Muscle of back (tissue), 11 donors: Measurements from ENCODE around the gene SLC7A6OS. TPM values are rescaled to one million over a fixed set of nuclear protein-coding genes. Genes with fewer than 3 reads are reported as not detected.

Source experiments
- DNase-seq, 3 donors: peaks; one replicate each; pipeline versions ENCODE4 v3.0.0 to v3.0.0-alpha.2; 2013
- polyA plus RNA-seq, 10 donors: library from polyadenylated mRNA; unstranded; fragments of 120-200 nt; gene quantifications; one replicate each; pipeline ENCODE4 v1.2.1, GENCODE V29; 2013; ENCODE audit not compliant: insufficient read length in 10 of 10

SLC7A6OS gene
- polyA plus RNA-seq, 10 donors: 11.2 to 16.6 (median 14.2) TPM

DNA sequence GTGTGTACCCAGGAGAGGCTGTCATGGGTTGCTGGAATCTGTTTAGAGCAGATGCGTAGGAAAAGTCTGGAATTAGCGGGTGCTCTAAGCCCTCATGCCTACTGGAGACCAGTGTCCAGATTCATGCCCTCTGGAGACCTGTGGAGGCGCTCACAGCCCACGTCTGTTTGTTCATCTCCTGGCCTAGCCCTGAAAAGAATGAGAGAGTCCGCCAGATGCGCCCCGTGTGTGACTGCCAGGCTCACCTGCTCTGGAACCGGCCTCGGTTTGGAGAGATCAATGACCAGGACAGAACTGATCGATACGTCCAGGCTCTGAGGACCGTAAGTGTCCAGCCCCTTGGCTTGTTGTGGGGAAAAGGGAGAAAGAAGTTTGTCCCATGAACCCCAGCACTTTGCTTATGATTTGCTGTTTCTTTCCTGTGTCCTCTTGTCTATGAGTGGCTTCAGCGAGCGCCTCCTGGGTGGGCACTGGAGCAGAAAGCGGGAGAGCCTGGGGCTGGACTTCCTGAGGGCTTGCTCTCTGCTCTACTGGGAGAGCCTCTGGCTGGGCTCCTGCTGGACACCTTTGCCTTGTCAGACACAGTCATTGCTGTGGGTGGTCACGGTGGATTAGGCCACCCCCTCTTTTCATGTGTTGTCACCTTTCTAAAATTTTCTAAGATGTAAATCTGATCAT, 35.4 kb upstream of the SLC7A6OS start:
- DNase-seq: no peak

DNA sequence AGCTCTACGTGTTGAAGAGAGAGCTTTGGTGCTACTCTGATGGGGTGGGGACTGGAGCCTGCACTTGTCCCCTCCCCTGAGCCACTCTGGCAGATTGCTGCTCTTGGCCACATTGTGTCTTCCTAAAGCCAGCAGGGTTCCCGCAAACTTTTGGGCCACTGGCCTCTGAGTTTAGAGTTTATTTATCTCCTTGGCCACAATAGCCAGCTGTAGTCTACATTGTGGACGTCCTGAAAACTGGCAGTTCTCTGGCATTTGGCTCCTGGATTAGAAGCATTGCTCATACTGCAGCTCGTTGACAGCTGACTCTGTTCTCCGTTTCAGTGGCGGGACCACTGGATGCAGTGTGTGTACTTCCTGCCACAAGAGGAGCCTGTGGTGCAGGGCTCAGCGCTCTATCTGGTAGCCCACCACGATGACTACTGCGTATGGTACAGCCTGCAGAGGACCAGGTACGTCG, 34.6 kb upstream of the SLC7A6OS start:
- DNase-seq: no peak

DNA sequence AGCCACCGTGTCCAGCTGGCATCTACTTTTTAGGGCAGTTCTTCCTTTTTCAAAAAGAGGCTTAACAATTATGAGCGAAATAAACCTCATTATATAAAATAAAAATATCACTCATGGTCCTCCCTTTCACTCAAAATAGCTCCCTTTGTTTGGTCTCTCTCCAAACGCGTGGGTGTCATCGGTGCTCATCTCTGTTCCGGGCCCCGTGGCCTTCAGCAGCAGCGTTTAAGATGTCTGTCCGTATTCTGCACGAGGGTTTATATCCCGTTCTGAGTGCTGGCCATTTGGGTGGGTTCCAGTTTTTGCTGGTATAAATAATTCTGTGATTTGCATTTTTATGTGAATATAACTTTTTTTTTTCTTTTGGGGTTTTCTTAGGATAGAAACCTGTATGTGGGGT, 33.5 kb upstream of the SLC7A6OS start:
- DNase-seq: no peak

DNA sequence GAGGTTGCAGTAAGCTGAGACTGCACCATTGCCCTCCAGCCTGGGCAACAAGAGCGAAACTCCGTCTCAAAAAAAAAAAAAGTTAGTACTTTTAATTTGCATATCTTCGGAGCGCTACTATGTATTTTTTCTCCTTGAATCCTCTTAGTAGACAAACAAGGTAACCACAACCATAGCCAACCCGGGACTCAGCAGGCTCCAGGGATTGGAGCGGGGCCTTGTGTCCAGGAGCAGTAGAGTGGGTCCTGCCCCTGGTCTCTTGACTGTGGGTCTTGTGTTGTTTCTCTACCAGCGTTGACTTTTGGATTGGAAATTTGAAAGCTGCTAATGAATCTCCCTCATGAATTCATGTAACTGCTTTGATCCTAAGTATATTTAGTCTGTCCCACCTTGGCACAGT, 32.4 kb upstream of the SLC7A6OS start:
- no peak for DNase-seq

DNA sequence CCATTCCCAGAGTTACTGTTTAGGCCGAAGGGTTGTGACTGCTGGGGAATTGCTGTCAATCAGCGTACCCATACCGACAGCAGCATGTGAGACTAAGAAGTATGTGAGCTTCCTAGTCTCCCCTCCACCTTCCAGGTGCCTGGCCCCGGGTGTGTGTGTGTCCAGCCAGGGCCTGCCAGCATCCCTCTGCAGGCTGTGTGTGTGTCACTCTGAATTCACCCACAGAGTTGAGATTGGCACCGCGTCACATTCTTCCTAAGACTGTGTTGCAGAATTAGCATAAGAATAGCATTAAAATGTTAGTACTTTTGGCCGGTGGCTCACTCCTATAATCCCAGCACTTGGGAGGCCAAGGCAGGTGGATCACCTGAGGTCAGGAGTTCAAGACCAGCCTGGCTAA, 31.9 kb upstream of the SLC7A6OS start:
- DNase-seq: no peak

DNA sequence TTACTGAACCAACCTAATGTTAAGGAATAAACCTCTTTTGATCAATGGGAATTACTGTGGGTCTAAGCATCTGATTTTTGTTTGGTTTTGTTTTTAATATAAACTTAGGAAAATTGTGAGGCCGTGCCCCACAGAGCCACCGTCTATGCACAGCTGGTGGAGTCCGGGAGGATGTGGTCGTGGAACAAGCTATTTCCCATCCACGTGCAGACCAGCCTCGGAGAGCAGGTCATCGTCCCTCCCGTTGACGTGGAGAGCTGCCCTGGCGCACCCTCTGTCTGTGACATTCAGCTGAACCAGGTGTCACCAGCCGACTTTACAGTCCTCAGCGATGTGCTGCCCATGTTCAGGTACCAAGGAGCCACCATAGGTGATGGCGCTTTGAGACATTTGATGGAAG, 28.5 kb upstream of the SLC7A6OS start:
- no peak for DNase-seq

DNA sequence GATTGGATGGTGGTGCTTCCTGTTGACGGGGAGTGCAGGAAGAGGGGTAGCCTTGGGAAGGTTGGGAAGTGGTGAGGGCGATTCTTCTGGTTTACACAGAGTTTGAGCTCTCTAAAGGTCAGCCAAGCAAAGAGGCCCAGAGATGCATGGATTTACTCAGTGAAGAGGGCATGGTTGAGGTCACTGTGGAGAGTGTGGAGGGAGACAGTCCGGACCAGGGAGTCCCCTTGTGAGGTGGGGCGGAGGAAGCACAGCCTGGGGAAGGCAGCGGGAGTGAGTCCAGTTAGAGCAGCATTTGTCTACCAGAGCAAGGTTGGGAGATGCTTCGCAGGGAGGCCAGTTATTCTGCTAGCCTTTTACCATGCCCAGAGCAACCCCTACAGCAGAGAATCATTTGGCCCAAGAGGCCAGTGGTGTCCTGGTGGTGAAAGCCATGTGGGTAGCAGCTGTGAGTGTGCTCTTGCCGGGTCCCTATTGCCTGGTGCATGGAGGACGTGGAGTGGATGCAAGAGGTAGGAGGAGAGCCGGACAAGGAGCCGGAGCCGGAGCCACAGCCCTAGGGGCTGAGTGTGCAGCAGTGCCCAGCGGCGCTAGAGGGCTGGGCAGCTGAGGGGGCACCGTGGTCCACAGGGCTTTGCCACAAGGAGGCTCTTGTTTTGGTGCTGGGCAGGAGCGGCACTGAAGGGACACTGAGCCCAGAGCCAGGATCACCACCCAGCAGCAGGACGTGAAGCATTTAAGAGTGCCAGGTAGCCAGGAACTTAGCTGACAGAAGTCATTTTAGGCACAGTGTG, 27.8 kb upstream of the SLC7A6OS start:
- DNase-seq: no peak

DNA sequence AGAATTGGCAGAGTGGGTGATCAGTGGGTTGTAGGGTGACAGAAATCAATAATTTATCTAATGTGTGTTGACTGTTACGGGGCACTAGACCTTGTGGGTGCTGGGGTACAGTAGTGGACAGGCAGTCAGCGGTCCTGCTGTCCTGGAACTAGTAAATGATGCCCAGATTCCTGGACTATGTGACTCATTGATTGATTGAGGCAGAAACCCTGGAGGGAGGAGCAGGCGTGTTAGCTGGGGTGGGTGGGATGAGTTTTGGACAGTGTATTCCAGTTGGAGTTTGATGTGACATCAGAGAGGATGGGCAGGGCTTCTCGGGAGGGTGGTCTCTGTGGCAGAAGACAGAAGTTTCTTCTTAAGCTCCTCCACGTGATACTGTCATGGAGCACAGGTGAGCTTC, 24.4 kb upstream of the SLC7A6OS start:
- DNase-seq: no peak

DNA sequence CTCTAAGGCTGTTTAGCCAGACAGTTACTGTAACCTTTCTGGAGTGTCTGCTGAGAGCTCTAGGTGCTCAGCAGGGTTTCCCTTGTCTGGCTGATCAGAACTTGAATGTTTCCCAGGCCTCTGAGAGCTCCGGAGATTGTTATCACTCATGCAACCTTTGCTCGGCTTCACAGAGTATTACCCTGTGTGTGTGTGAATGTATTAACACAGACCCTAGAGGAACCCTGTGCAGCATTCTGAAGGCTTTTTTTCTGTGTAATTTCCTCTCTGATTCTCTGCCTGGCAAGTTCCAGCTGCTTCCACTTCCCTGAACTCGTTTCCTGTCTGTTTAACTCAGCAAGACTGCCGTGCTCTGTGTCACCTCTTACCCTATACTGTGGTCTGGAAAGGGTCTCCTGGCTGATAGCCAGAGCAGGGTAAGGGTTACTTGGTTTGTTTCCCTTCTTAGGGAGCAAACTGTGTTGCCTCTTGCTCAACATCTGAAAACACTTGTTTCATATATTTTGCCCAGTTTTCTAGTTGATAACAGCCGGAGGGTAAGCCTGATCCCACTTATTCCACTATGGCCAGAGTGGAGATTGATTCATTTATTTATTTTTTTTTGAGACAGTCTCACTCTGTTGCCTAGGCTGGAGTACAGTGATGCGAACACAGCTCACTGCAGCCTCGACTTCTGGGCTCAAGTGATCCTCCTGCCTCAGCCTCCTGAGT, 21.8 kb upstream of the SLC7A6OS start:
- DNase-seq: peak; percentile 11 to 68 (median 44)

DNA sequence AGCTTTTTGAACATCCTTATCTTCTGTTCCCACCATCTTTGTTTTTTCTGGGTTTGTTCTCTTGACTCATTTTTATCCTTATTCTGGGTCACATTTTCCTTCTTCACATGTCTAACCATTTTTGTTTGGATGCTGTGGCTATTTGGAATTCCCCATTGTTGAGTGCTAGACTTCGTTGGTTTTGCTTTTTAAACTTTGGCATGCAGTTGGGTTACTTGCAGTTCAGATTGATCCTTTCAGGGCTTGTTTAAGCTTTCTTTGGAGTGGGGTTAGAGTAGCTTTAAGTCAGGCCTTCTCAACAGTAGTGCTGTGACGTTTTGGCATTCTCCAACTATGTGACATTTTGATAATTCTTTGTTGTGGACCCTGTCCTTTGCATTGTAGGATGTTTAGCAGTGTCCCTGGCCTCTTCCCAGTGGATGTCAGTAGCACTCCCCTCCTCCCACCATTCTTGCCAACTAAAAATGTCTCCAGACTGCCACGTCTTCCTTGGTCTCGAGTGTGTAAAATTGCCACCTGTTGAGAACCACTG, 21.2 kb upstream of the SLC7A6OS start:
- no peak for DNase-seq

DNA sequence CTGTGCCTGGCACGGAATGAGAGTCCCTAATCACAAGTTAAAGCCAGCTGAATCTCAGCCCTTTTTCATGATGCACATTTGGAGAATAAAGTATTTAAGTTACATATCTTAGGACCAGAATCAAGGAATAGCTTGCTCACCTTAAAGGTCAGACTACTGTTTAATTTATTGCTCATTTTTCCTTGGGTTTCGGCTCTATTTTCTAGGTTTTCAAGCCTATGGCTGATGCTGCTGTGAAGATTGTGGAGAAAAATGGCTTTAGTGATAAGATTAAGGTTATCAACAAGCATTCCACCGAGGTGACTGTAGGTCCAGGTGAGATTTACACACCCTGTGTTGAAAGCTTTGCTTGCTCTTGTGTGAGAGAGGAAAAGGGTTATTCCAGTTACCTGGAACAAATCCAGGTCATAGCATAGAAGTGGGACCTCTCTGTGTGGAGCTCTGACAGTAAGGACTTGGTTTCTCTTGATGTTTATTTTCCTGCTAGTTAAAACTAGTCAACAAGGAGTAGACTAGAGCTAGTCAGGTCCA, 18.2 kb upstream of the SLC7A6OS start:
- peak in 1 of 3 donors; percentile 8 for DNase-seq

DNA sequence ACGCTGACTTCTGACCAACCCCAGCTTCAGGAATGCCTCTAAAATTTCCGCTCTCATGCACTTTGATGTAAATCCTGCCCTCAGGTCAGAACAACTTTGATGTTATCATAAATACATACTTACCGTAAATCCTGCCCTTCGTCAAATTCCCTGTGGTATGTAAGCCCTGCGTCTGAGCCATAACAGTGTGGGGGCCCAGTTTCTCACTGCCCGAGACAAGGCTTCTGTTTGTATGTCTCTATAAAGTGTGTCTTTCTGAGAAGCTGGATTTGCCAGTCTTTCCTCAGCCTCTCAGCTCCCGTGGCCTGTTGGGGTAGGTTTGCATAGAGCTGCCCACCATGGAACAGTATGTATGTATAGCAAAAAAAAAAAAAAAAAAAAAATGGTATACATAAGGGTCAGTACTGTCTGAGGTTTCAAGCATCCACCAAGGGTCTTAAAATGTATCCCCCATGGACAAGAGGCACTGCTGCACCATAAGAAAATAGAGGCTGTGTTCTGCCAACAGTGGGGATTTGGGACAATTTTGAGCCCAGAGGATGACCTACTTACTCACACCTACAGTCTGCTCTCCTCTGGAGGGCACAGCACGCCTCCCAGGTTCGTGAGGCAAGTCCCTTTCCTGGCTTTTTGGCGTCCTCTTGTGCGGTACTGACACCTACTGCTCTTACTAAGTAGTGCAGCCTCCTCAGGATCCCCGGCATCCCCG, 17.6 kb upstream of the SLC7A6OS start:
- peak; percentile 65 to 83 (median 80) for DNase-seq

DNA sequence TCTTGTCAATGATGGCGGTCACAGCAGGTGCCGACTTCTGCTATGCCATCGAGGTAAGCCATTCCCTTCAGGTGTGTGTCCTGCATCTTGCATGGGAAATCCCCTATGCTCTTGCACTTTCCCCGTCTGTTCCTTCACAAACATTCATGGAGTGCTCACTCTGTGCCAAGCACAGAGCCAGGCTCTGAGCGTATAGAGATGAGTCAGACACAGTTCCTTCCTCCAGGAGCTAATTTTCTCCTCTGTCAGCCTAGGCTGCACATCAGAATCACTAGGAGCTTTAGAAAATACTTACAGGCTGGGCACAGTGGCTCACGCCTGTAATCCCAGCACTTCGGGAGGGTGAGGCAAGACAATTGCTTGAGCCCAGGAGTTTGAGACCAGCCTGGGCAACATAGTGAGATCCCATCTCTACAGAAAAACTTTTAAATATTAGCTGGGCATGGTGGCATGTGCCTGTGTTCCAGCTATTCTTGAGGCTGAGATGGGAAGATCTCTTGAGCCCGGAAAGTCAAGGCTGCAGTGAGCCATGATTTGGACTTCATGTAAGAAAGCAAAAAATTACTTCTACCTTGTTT, 14.1 kb upstream of the SLC7A6OS start:
- DNase-seq: no peak

DNA sequence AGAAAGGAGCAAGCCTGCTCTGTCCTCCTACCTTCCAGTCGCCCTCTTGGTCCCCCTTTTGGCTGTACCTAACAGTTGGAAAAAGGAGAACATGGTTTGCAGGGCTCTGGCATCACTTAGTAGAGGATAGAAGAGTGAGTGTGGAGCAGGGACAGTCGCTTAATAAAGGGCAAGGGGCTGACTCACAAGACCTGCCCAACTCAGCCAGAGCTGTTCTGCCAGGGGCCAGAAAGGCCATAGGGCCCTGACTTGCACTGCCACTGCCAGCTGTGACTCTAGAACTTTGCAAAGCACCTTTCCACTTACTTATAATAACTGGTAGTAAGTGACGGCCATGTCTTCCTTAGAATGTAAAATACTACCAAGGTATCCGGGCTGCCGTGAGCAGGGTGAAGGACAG, 13.6 kb upstream of the SLC7A6OS start:
- DNase-seq: no peak

DNA sequence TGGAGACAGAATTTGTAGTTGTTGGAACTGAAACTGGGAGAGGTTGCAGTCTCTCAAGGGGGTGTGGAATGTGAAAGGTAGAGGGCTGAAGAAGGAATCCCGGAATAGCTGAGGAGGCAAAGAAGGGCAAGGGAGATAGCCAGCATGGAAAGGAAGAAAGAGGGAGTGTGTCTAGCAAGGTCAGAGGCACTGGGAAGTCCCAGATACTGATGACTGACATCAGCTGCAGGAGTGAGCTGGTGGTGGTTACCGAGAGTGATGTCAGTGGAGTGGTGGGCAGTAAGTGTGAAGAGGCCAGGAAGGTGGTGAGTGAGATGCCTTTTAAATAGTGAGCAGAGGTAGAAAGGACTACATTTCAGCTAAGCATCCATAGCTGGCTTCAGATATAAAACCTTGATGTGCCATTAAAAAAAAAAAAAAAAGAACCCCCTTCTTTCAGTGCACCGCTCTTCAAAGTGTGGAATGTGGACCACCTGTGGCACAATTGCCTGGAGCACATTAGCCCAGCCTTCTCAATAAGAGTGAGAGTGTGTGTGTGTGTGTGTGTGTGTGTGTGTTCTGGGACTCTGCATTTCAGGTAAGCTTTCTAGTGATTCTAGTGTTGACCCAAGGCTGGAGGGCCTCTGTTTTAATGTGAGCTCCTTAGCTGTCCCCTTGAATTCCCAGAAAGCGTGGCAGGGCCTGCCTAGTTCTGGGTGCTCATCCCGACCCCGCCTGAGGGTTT, 8.6 kb upstream of the SLC7A6OS start:
- no peak for DNase-seq

DNA sequence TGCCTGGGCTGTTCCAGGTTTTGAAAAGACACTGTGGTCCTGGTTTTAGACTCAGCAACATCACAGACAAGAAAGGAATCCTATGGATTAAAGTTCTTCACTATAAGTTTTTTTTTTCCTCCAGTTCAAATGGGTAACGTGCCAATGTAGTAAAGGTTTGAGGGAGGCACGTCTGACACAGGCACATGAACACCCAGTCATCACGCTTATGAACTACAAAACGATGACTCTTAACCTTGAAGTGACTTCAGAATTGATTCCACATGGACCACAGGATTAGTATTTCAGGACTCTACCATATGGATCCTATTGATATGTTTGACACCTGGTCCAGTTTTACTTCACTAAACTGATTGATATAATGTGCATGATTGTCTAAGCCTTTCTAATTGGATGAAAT, 2.4 kb upstream of the SLC7A6OS start:
- DNase-seq: no peak

DNA sequence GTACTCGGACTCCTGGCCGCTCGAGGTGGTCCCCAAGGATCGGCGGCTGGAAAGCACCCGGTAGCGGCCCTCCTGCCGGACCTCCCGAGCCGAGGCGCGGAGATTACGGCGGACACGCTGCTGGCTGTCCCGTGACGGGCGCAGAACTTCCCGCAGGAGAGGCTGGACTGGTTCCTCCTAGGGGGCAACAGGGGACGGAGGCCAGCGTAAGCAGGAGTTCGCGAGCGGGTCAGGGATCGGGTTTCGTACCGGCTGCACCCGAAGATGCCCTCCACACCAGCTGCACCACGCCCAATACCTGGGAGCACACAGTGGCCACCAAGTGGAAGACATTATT, 341 bp downstream of the SLC7A6OS start:
- no peak for DNase-seq

DNA sequence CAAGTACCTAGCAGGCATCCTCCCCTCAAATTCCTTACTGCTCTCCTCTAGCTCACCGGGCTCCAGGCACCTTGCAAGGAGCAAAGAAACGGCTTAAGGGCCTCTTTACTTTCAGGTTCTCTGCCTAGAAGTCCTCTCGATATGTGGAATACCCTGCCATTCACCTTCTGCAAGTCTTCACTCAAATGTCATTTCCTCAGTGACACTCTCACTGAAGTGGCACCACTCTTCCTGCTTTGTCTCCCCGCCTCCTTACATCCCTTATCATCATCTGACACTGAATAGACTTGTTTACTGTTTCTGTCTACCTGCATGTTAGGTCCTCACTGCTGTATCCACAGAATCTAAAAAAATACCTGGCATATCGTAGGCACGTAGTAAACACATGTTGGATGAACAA, 947 bp downstream of the SLC7A6OS start:
- DNase-seq: no peak

DNA sequence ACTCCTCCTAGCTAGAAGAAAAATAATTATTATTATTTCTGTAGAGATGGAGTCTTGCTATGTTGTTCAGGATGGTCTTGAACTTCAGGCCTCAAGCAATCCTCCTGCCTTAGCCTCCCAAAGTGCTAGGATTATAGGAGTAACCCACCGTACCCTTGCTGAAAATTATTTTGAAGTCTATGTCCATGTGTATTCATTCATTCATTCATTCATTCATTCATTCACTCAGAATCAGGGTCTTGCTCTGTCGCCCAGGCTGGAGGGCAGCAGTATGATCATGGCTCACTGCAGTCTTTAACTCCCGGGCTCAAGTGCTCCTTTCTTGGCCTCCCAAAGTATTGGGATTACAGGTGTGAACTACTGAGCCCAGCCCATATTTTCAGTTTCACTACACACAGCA, 4.1 kb downstream of the SLC7A6OS start:
- DNase-seq: no peak

DNA sequence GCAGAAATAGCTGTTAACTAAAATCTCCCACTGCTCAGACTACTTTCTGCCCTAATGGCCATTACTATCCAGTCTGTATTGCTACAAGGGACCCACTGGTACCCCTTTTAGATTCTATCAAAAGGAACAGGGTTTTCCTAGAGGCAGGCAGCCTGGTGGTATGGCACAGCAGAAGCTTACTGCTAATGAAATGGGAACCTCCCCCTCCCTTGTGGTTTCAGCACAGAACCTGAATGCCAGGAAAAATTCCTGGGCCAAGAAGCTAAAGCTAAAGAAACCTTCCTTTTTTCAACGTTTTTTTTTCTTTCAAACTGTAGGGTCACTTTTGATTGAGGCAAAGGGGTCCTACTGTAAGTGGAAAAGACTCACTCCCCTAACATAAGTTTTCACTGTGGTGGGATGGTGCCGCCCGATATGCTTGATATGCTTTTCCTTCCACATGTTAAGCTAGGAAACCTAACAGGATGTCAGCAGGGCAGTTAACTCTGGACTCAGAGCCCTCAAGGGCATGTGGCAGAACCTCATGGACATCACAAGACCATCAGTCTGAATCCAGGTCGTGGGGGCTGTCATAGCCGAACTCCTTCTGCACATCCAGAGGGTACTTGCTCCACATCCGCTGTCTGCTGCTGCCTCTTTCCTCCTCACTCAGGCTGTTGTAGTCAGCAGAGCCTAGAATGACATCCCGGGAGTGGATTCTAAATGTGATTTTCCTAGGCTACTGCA, 9.8 kb downstream of the SLC7A6OS start:
- no peak for DNase-seq
